Jurkat, Clone E6-1 (cell line): Measurements from ENCODE around the gene ARAP2.

ENCODE experiments used
- DNase-seq: peaks from one replicate; pipeline ENCODE4 v3.0.0-alpha.2; 2011; ENCODE audit warnings: low read depth, low spot score
- H3K4me3 ChIP-seq: 2 replicates; pipeline ENCODE4 v1.5.1; 2011; ENCODE audit warnings: mild to moderate bottlenecking, low read length, control low read depth, moderate library complexity

The ARAP2 gene

DNA sequence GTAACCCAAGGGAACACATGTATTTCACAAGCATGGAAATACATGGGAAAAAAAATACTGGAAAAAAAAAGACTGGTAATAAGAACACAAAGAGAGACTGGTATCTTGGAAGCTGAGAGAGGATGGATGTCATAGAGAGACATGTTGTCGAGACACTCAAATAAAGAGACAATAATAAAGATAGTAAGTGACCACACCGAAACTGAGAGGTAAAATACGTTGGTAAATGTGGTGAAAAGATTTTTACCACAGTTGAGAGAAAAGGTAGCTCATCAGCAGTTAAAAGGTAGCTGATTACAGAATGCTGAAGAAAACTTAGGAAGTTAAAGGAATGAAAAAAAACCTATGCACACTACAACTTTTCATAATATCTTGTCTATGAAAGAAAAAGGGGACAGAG is 81.1 kb downstream of the ARAP2 start:
- H3K4me3 ChIP-seq = no peak overlapping the region
- no peak for DNase-seq

DNA sequence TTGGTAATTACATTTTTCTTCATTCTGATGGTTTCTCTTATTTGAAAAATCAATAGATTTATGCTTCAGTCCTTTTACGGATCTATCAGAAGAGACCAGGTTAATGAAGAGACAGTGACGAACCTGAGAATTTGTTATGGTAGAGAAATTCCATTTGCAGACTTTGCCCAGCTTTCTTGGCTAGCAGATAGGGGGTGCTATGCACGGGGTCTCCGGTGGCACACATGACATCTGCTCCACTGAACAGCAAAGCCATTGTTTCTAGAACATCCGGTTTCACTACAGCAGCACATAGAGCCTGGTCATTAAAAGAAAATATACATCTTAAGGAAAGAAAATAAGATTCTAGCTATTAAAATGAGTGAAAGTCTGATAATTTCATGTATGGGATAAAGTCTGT is 85.1 kb downstream of the ARAP2 start:
- DNase-seq = no peak
- H3K4me3 ChIP-seq = no peak overlapping the region

DNA sequence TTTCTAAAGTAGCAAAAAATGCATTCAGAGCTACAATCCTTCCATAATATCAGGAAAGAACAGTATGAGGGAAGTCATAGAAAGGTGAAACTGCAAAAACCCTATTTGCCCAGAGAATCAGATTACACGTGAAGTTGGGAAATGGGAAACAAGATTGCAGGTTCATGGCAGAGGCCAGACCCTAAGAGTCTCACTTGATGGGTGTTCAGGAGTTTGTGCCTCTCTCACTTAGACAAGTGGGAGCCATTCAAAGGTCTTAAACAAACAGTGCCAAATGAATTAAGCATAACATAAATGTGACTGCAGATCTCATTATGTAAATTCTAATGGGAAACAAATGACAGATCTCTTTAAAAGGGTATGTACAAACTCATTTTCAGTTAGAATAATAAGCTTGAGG is 91.6 kb downstream of the ARAP2 start:
- DNase-seq = no peak
- no peak overlapping the region for H3K4me3 ChIP-seq

DNA sequence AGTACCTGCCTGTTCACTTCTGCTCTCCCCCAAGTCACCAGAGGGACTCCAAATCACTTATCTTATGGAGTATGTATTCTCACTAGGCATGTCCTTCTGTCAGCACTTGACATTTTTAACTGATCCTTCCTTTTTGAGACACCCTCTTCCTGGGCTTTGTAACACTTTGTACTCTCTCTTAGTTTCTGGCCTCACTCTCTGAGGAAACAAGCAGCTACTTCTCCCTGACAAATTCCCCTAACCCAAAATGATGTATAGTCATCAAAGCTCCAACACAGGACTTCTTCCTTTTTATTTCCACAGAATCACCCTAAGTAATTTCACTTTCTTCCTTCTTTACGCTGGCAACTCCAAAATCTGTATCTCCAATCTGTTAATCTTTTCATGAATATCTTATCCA is 101.8 kb downstream of the ARAP2 start:
- DNase-seq = no peak
- H3K4me3 ChIP-seq = no peak overlapping the region

DNA sequence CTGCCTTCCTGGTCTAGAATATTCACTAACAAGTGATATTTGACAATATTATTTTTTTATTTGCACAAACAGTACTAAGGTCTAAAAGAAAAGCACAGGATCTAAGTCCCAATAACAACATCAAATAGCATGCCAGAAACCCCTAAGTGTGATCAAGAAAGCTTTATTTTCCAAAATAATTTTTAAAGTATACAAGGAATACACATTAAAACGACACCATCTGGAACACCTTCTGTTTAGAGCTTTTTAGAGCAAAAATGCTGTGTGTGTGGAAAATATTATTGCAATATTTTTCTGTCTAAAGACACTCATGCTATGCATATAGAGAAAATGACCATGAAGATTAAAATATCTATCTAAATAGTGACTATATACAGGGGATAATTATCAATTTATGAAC is 103.1 kb downstream of the ARAP2 start:
- no peak overlapping the region for H3K4me3 ChIP-seq
- no peak for DNase-seq

DNA sequence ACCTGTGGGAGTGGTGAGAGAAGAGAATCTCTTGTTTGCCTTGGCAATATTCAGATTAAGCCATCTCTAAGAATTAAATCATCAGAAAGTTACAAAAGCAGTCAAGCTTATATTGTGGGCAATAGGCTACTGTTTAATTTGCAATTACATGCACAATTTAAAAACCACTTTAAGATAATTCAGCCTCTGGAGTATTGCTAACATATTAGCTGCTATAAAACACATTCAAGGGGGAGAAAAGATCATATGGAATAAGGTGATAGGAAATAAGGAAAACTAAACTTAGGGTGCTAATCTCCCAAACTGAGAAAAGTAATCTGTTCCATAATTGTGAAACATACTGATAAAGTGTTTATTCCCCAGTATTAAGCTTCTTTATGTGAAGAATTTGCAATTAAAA is 103.9 kb downstream of the ARAP2 start:
- DNase-seq = no peak
- H3K4me3 ChIP-seq = no peak overlapping the region

DNA sequence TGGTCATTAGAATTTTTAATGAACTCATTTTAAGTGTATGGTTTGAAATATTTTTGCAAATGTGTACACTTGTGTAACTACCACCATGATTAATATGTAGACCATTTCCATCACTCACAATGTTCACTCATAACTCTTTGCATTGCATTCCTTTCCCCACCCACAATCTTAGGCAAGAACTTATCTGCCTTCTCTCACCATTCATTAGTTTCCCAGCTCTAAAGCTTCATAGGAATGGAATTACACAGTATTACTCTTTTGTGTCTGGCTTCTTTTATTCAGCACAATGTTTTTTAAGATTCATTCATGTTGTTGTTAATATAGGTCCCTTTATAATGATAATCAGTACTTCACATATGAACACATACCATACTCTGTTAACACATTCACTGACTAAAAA is 106.1 kb downstream of the ARAP2 start:
- no peak for DNase-seq
- no peak overlapping the region for H3K4me3 ChIP-seq

DNA sequence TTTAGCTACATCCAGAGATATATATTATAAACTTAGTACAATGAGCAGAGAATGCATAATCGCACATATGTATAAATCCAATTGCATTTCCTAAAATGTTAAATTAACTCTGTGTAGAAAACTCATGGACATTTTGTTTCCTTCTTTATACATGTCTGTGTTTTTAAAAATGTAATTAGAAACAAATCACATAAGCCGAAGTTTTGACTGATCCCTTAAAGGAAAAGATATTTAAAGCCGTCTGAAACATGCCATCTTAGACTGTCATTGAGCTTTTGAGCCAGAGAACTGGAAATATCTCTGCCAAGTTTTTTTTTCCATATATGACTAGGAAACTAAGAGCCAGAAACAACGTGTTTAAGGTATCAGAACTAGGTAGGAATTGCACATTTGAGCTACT is 107.0 kb downstream of the ARAP2 start:
- DNase-seq = no peak
- H3K4me3 ChIP-seq = no peak overlapping the region

DNA sequence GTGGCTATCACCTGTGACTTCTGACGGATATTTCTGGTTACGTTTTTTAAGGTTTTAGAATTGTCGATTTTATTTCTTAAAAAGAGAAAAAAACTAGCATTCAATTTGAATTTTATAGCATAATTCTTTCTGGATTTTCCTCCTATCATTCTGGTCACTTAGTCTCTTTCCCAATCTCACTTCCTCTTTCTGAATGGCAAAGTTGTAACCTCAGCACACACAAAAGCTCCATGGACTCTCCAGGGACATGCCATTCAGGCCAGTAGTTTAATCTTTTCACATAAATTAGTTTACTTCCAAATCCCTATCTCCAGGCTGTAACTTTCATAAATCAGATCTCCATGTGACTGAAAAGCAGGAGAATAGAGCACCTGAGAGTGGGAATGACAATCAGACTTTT is 110.7 kb downstream of the ARAP2 start:
- no peak overlapping the region for H3K4me3 ChIP-seq
- DNase-seq = no peak

DNA sequence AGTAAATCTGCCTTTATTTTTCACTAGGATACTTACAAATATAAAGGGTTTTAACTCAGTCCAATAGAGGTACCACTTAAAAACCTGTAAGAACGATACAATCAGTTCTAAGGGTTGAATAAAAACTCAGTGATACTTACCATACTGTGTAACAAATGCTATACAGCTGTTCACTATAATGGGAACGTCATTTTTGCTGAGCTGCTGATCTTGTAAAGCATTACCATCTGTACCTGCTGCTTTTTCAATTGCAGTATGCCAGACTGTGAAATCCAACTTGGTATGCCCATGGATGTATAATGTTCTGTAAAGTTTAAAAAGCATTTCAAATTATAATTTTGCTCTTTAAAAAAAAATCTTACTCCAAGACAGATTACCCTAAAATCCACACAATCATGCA is 111.2 kb downstream of the ARAP2 start:
- H3K4me3 ChIP-seq = no peak overlapping the region
- no peak for DNase-seq

DNA sequence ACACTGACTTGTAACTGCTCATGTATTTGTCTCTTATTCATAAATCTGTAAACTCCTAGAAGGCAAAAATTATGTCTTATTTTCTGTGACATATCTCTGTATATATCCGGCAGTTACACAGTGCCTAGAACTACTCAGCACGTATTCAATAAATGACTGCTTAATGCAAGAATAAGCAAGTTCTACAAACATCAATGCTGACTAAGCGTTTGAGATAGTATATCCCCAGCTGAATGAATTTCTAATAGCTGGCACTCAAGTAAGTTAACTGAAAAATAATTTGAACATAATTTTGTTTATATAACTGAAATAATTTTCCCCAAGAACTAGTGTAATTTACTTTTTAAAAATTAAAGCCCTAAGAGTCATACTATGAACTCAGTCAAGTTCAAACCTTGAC is 113.7 kb downstream of the ARAP2 start:
- no peak for DNase-seq
- H3K4me3 ChIP-seq = no peak overlapping the region

DNA sequence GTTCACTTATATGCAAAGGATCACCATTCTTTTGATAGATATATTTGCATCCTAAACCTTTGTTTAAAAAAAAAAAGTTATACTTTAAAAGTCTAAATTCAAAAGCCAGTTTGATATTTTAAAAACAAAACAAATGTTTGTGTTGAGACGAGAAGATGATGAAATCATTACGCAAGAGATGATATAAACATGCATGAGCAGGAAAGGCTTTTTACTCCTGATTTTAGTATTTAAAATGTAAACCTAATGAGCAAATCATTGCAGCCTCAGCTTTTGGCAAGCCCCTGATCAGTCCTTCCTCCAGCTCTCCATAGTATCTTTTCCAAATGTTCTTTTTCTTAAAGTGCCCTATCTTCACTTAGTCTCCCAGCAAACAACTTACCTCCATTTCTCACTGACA is 115.6 kb downstream of the ARAP2 start:
- H3K4me3 ChIP-seq = no peak overlapping the region
- no peak for DNase-seq

DNA sequence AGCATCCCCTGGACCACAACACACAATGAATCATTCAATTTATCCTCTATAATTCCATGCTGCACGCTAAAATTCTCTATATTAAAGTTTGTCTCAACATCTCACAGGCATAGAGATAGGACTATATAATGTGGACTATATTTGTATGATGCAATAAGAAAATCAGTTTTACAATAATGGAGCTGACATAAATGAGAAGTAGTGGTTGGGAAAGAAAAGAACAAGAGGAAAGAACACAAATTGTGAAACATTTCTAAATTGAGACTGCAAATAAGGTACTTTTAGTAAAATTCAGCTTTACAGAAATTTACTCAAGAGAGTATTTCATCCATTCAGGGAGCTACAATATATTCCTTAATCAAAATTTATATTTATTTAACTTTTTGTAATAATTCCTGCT is 120.4 kb downstream of the ARAP2 start:
- no peak for DNase-seq
- no peak overlapping the region for H3K4me3 ChIP-seq

DNA sequence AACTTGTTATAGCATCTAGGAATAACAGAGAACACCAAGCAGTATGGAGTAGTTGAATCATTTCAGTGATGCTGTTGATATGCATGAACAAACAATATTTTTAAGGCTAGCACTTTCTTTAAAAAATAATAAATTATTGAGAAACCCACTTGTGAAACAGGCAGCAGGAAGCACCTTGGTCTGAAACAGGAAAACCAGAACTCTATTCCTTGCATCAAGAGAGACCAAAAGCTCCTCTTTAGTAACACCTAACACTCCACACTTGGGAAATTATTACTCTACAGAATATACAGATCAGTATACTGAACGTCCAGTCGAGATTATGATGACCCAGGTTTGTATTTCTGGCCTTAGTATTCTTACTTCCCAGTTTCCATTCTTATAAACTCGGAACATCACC is 129.0 kb downstream of the ARAP2 start:
- H3K4me3 ChIP-seq = no peak overlapping the region
- DNase-seq = no peak

DNA sequence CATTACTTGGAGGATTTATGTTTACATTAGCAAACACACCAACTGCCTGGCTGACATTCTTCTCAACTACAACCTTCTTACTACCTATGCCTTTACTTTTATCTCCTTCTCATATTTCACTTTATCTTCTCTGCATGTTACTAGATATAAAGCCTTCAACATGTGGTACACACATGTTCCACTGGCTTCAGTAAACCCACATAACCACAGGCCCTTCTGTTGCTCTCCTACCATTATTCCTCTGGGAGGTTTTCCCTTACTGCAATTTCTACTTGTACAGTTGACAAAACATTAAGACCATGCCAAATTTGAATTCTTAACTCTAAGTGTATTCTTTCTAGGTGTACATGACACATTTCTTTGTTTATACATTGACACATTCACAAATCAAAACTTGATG is 133.1 kb downstream of the ARAP2 start:
- peak; percentile 15 for DNase-seq
- H3K4me3 ChIP-seq = no peak overlapping the region

DNA sequence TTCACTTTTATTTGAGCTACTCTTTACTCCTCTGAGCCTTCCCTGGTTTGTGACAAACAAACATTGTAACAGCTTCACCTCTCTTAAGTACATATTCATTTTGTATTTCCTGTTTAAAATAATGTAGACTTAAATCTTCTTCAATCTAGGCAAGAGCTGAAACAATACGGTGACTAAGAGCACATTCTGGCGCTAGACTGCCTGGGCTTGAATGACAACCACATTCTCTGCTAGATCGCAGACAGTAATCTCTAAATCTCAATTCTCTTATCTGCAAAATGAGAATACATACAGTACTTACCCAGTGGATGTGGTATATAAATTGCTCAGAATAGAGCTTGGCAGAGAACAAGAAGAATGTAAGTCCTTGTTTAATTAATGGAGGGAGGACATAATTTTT is 144.8 kb downstream of the ARAP2 start:
- no peak overlapping the region for H3K4me3 ChIP-seq
- DNase-seq = peak; percentile 62

DNA sequence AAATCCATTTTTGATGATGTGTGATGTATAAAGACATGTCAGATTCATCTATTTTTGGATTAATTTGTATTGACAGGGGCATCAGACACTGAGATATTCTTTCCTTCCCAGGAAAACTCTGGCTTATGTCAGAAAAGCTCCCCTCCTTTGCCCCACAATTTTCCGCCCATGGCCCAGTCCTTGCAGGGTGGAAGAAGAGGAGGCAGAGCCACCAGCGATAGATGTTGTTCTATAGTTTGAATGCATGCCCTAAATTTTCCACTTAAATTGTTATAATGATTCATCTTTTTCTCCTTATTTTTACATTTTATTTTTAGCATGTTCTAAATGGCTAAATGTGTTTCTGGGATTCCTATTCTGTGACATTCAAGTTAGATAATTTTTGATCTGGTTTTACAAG is 149.3 kb downstream of the ARAP2 start:
- no peak overlapping the region for H3K4me3 ChIP-seq
- no peak for DNase-seq

DNA sequence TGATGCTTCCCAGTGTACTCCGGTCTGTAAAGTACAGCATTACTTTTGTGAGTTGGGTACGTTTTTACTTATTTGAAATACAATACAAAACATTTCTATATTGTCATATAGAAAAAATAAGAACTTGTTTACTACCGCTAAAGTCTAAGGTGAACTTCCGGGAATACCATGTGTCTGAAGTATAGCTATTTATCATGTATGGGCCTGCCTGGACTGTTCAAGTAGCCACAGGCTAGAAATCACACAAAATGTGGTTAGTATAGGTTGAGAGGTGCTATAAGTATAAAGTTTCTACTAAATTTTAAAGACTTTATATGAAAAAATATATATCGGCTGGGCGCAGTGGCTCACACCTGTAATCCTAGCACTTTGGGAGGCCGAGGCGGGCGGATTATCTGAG is 152.3 kb downstream of the ARAP2 start:
- H3K4me3 ChIP-seq = no peak overlapping the region
- DNase-seq = no peak

DNA sequence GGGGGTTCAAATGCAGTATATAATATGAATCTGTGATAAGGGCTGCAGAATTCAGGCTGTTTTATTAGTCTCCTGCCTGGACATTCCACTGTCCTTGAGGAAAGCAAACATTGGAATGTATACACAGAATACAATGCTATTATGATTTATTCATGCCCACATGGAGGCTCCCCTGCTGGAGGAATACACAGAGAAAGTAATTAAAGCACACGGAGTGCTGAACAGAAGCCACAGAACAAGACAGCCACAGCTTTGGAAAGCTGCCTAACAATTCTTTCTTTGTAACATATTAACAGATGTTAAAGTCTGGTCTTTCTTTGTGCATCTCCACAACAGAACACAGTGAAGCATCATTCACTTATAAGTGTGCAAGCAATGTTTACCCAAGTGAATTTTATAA is 155.8 kb downstream of the ARAP2 start:
- H3K4me3 ChIP-seq = no peak overlapping the region
- DNase-seq = no peak

DNA sequence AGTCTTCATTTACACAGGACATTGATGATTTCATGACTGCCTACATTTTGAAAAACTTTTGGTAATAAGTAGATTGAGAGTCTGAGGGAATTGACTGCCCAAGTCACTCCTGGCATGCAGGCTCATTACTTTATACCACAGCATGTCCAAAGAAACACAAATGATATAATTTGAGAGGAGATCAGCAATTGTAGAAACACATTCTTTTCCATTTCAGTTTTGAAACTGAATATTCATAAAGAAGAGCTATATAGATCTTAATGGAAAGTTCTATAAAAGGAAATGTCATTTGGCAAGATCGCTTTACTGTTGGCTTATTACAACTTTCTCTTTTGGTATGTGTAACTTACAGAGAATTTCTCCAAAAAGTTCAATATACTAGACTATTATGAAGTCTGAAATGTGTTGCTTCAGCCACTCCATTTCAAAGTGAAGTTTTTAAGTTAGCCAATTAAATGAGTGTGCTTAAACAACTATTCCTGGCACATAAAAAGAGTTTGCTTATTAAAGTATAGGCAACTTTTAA is 158.0 kb downstream of the ARAP2 start:
- no peak overlapping the region for H3K4me3 ChIP-seq
- no peak for DNase-seq

DNA sequence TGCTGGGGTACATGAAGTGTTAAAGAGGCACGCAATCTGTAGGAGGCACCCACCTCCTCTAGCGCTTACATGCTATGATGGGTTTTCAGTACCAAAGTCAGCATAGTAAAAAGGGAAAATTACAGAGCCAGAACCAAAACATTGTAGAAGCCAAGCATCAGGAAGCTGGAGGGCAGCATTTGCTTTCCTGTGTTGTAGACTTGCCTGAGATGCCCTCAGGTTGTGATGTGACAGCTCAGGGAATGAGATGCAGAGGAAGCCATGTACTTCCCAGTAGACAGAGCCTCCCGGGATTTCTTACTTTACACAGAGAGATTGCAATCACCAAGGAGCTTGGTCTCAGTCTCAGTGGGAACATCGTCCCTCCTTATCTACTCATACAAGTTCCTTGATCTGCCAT is 161.5 kb downstream of the ARAP2 start:
- H3K4me3 ChIP-seq = no peak overlapping the region

DNA sequence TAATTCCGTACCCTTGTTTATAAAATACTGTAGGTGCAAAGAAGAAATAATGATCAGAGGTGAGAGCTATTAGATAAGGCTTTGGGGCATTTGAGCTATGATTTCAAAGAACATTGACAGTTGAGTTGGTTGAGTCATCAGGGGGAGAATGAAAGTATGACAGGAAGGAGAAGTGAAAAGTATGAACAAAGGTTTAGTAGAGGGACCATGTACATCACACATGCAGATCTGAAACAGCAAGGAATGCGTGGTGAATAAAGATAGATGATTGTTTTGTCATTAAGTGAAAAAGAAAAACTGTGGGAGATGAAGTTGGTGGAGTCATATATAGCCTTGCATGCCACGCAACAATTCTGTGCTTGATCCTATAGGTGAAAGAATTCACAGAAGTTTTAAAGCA is 163.1 kb downstream of the ARAP2 start:
- peak; percentile 4 for DNase-seq

More for the DNA sequence above, 161.5 kb downstream of the ARAP2 start:
- no peak for DNase-seq

More for the DNA sequence above, 163.1 kb downstream of the ARAP2 start:
- no peak overlapping the region for H3K4me3 ChIP-seq
